Measurements from ENCODE around the gene WDR31. TPM values are rescaled to one million over a fixed set of nuclear protein-coding genes. Genes with fewer than 3 reads are reported as not detected.
"Not testable (repeated sequence)": the region's sequence is repeated elsewhere in the genome, so short reads cannot be mapped to it uniquely, and the experiment has no call there.

WDR31 gene
- total RNA-seq, 1 donor from 2014 or later: 3.6 TPM

- TF ChIP-seq CTCF (conservative IDR thresholded peaks at IDR 0.05): no peak
- Mint-ChIP-seq H3K27me3 (ENCODE audit: low read depth) (peaks cover 15% of the 10 kb centered on the region), H3K36me3 (ENCODE audit: low read depth) (no peaks in the 10 kb centered on the region), H3K4me1 (peaks cover 5% of the 10 kb centered on the region), H3K4me3 (no peak overlapping the region), H3K27ac (ENCODE audit: unreplicated experiment) (no peak overlapping the region), H3K9me3 (no peaks in the 10 kb centered on the region)
- no peak for DNase-seq (ENCODE audit: low read depth, low spot score)
Measured at GRCh38 chr9:113298311-113298710, 41.8 kb downstream of the WDR31 start.

- Mint-ChIP-seq H3K27ac (ENCODE audit: unreplicated experiment) (no peak overlapping the region), H3K27me3 (ENCODE audit: low read depth) (peaks cover 8% of the 10 kb centered on the region), H3K9me3 (no peaks in the 10 kb centered on the region), H3K36me3 (ENCODE audit: low read depth) (no peaks in the 10 kb centered on the region), H3K4me1 (no peaks in the 10 kb centered on the region), H3K4me3 (no peak overlapping the region)
- no peak for TF ChIP-seq CTCF (conservative IDR thresholded peaks at IDR 0.05)
- no peak for DNase-seq (ENCODE audit: low read depth, low spot score)
Measured at GRCh38 chr9:113296796-113297558, 43.1 kb downstream of the WDR31 start.

DNA sequence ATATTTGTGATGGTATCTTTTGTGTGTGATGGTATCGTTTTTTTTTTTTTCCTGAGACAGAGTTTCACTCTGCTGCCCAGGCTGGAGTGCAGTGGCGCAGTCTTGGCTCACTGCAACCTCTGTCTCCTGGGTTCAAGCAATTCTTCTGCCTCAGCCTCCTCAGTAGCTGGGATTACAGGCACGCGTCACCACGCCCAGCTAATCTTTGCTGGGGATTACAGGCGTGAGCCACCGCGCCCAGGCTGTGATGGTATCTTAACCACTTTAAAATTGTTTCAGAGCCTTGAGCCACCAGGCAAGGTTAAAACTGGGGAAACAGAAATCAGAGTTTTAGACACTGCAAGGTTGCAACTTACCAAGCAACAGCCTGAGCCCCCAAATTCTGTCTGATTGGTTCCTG is 43.8 kb downstream of the WDR31 start:
- H3K4me3 Mint-ChIP-seq; DNase-seq (ENCODE audit: low read depth, low spot score); H3K9me3 Mint-ChIP-seq; H3K27ac Mint-ChIP-seq (ENCODE audit: unreplicated experiment); H3K36me3 Mint-ChIP-seq (ENCODE audit: low read depth); H3K4me1 Mint-ChIP-seq; H3K27me3 Mint-ChIP-seq (ENCODE audit: low read depth): not testable (repeated sequence)

GRCh38 chr9:113293285-113293878 is 46.7 kb downstream of the WDR31 start:
- Mint-ChIP-seq H3K27ac (ENCODE audit: unreplicated experiment) (no peak overlapping the region), H3K4me1 (no peaks in the 10 kb centered on the region), H3K27me3 (ENCODE audit: low read depth) (no peaks in the 10 kb centered on the region), H3K36me3 (ENCODE audit: low read depth) (peaks cover 6% of the 10 kb centered on the region), H3K4me3 (no peak overlapping the region), H3K9me3 (no peaks in the 10 kb centered on the region)
- no peak for TF ChIP-seq CTCF (conservative IDR thresholded peaks at IDR 0.05)
- no peak for DNase-seq (ENCODE audit: low read depth, low spot score)

DNA sequence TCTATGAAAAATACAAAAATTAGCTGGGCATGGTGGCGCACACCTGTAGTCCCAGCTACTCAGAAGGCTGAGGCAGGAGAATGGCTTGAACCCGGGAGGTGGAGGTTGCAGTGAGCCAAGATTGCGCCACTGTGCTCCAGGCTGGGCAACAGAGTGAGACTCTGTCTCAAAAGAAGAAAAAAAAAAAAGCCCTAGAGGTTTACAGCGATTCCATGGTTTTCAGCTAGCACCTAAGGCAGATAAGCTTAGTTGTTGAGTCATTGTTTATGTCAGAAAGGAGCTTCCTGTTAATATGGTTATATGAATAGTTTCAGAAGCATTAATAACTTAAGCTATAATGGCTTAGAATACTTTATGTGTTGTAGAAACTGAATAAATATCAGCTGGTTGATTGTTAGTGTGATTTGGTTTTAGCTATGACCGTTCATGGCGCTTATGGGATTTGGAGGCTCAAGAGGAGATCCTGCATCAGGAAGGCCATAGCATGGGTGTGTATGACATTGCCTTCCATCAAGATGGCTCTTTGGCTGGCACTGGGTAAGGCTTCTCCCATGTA is 49.9 kb downstream of the WDR31 start:
- Mint-ChIP-seq H3K27ac (ENCODE audit: unreplicated experiment) (no peak overlapping the region), H3K9me3 (no peaks in the 10 kb centered on the region), H3K36me3 (ENCODE audit: low read depth) (peaks cover 13% of the 10 kb centered on the region), H3K27me3 (ENCODE audit: low read depth) (no peaks in the 10 kb centered on the region), H3K4me3 (no peak overlapping the region), H3K4me1 (no peaks in the 10 kb centered on the region)
- no peak for DNase-seq (ENCODE audit: low read depth, low spot score)
- no peak for TF ChIP-seq CTCF (conservative IDR thresholded peaks at IDR 0.05)

DNA sequence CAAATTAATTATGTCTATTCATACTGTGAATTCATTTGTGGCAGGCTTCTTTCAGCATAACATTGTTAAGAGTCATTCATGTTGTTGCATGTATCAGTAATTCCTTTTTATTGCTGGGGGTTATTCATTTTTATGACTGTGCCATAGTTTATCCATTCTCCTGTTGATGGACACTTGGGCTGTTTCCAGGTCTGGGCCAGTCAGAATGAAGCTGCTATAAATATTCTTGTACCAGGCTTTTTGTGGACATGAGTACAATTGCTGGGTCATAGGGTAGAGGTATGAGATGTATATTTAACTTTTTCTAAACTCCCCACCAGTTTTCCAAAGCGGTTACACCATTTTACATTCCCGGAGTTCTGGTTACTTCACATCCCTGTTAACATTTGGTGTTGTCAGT is 51.0 kb downstream of the WDR31 start:
- no peaks in the 10 kb centered on the region for H3K4me1 Mint-ChIP-seq
- DNase-seq (ENCODE audit: low read depth, low spot score): no peak
- no peaks in the 10 kb centered on the region for H3K9me3 Mint-ChIP-seq
- H3K36me3 Mint-ChIP-seq (ENCODE audit: low read depth): peaks cover 18% of the 10 kb centered on the region
- H3K27ac Mint-ChIP-seq (ENCODE audit: unreplicated experiment): no peak overlapping the region
- H3K27me3 Mint-ChIP-seq (ENCODE audit: low read depth): no peaks in the 10 kb centered on the region
- TF ChIP-seq CTCF (conservative IDR thresholded peaks at IDR 0.05): no peak
- no peak overlapping the region for H3K4me3 Mint-ChIP-seq
